ENCODE measurements around the gene COMT. TPM values are rescaled to one million over a fixed set of nuclear protein-coding genes. Genes with fewer than 3 reads are reported as not detected.

COMT gene
- total RNA-seq, 2 experiments from 2014 or later: 11.3 to 11.4 TPM

- Mint-ChIP-seq H3K4me3 (no peak overlapping the region), H3K36me3 (ENCODE audit: low read depth) (no peaks in the 10 kb centered on the region), H3K27ac (no peak overlapping the region), H3K9me3 (no peaks in the 10 kb centered on the region), H3K27me3 (no peaks in the 10 kb centered on the region), H3K4me1 (ENCODE audit: low read depth) (no peaks in the 10 kb centered on the region)
- Histone ChIP-seq H3K27me3 (ENCODE audit: control insufficient read depth in 1 of 2, insufficient read depth in 2 of 2, low read length in 2 of 2) (no peaks in the 10 kb centered on the region), H3K36me3 (ENCODE audit: insufficient read depth, low read length) (no peaks in the 10 kb centered on the region), H3K9me3 (ENCODE audit: control insufficient read depth in 1 of 2, insufficient read depth in 1 of 2, low read length in 2 of 2) (peaks cover 0 to 5% of the 10 kb centered on the region in 2 experiments), H3K4me1 (ENCODE audit: insufficient read depth, low read length) (no peaks in the 10 kb centered on the region), H3K4me3 (ENCODE audit: low read length) (no peak overlapping the region), H3K27ac (ENCODE audit: low read depth in 1 of 2, low read length in 2 of 2) (no peak overlapping the region)
- no peak for DNase-seq
- POLR2A ChIA-PET: no interaction called here
- no peak for ATAC-seq (ENCODE audit: poor library complexity)
- TF ChIP-seq CTCF (IDR thresholded peaks at IDR 0.05): no peak
- CTCF ChIA-PET: interaction anchor here (0.6 kb wide), 1 partner anchor 70 kb away, joined by 3 read pairs; no protein-coding TSS in a partner anchor
- intact Hi-C loops (cut with DNase I, micrococcal nuclease): no loop called here
Measured at GRCh38 chr22:19997561-19998231, 56.1 kb downstream of the COMT start.

GRCh38 chr22:19998232-19998951 is 56.8 kb downstream of the COMT start:
- DNase-seq: no peak
- ChIA-PET CTCF (interaction anchor here (0.6 kb wide), 1 partner anchor 70 kb away, joined by 3 read pairs; no protein-coding TSS in a partner anchor), POLR2A (no interaction called here)
- Histone ChIP-seq H3K4me1 (ENCODE audit: insufficient read depth, low read length) (no peaks in the 10 kb centered on the region), H3K36me3 (ENCODE audit: insufficient read depth, low read length) (no peaks in the 10 kb centered on the region), H3K27ac (ENCODE audit: low read depth in 1 of 2, low read length in 2 of 2) (no peak overlapping the region), H3K9me3 (ENCODE audit: control insufficient read depth in 1 of 2, insufficient read depth in 1 of 2, low read length in 2 of 2) (peaks cover 5 to 6% of the 10 kb centered on the region in 2 experiments), H3K4me3 (ENCODE audit: low read length) (no peak overlapping the region), H3K27me3 (ENCODE audit: control insufficient read depth in 1 of 2, insufficient read depth in 2 of 2, low read length in 2 of 2) (no peaks in the 10 kb centered on the region)
- Mint-ChIP-seq H3K4me3 (no peak overlapping the region), H3K27me3 (no peaks in the 10 kb centered on the region), H3K36me3 (ENCODE audit: low read depth) (no peaks in the 10 kb centered on the region), H3K9me3 (peaks cover 5% of the 10 kb centered on the region), H3K4me1 (ENCODE audit: low read depth) (no peaks in the 10 kb centered on the region), H3K27ac (no peak overlapping the region)
- no peak for TF ChIP-seq CTCF (IDR thresholded peaks at IDR 0.05)
- no peak for ATAC-seq (ENCODE audit: poor library complexity)
- intact Hi-C loops (cut with DNase I, micrococcal nuclease): no loop called here

GRCh38 chr22:19998991-19999820 is 57.6 kb downstream of the COMT start:
- CTCF ChIA-PET: no interaction called here
- no peaks in the 10 kb centered on the region for H3K27me3 ChIP-seq (ENCODE audit: control insufficient read depth in 1 of 2, insufficient read depth in 2 of 2, low read length in 2 of 2)
- DNase-seq (no peak), ATAC-seq (ENCODE audit: poor library complexity) (no peak)
- no peak overlapping the region for H3K27ac ChIP-seq (ENCODE audit: low read depth in 1 of 2, low read length in 2 of 2)
- no peaks in the 10 kb centered on the region for H3K36me3 Mint-ChIP-seq (ENCODE audit: low read depth)
- H3K4me1 ChIP-seq (ENCODE audit: insufficient read depth, low read length): no peaks in the 10 kb centered on the region
- H3K27ac Mint-ChIP-seq: no peak overlapping the region
- no peaks in the 10 kb centered on the region for H3K4me1 Mint-ChIP-seq (ENCODE audit: low read depth)
- H3K9me3 Mint-ChIP-seq: peaks cover 10% of the 10 kb centered on the region
- H3K4me3 ChIP-seq (ENCODE audit: low read length): no peak overlapping the region
- intact Hi-C loops (cut with DNase I, micrococcal nuclease): no loop called here
- H3K4me3 Mint-ChIP-seq: no peak overlapping the region
- peaks cover 5 to 9% of the 10 kb centered on the region in 2 experiments for H3K9me3 ChIP-seq (ENCODE audit: control insufficient read depth in 1 of 2, insufficient read depth in 1 of 2, low read length in 2 of 2)
- POLR2A ChIA-PET: no interaction called here
- no peak for TF ChIP-seq CTCF (IDR thresholded peaks at IDR 0.05)
- H3K27me3 Mint-ChIP-seq: no peaks in the 10 kb centered on the region
- H3K36me3 ChIP-seq (ENCODE audit: insufficient read depth, low read length): no peaks in the 10 kb centered on the region

All from CD4-positive, alpha-beta T cell (primary cell).